KMS-11 (cell line): ENCODE results near the gene RPL19.

ENCODE experiments used
- H2AFZ ChIP-seq: fragments of 200-600 bp; sonication (generic); 2 replicates; pipeline ENCODE4 v1.6.1; 2016; ENCODE audit warnings: antibody characterized with exemption, mixed run types, low read depth
- H3K27ac ChIP-seq: fragments of 200-600 bp; sonication (generic); 2 replicates; pipeline ENCODE4 v1.6.1; 2016; ENCODE audit warnings: mild to moderate bottlenecking, mixed run types
- H3K27me3 ChIP-seq: fragments of 200-600 bp; sonication (generic); 2 replicates; pipeline ENCODE4 v1.6.1; 2017; ENCODE audit warnings: mild to moderate bottlenecking, low read depth, mixed run types, moderate library complexity; ENCODE audit not compliant: insufficient read depth
- H3K36me3 ChIP-seq: fragments of 200-600 bp; sonication (generic); 2 replicates; pipeline ENCODE4 v1.6.1; 2017; ENCODE audit warnings: mild to moderate bottlenecking, mixed run types; ENCODE audit not compliant: insufficient read depth
- H3K4me1 ChIP-seq: fragments of 200-600 bp; sonication (generic); 2 replicates; pipeline ENCODE4 v1.6.1; 2016; ENCODE audit warnings: mild to moderate bottlenecking, low read depth, mixed run types; ENCODE audit not compliant: poor library complexity, severe bottlenecking
- H3K4me2 ChIP-seq: fragments of 200-600 bp; sonication (generic); 2 replicates; pipeline ENCODE4 v1.7.0; 2016; ENCODE audit warnings: mild to moderate bottlenecking, mixed run types
- H3K4me3 ChIP-seq: fragments of 200-600 bp; sonication (generic); IDR thresholded peaks from 2 replicates; pipeline ENCODE4 v1.6.1; 2017; ENCODE audit warnings: low read depth, low read length, mixed read lengths; ENCODE audit not compliant: insufficient read depth
- H3K79me2 ChIP-seq: fragments of 200-600 bp; sonication (generic); 2 replicates; pipeline ENCODE4 v1.6.1; 2016; ENCODE audit warnings: low read depth, mixed run types; ENCODE audit not compliant: insufficient read depth
- H3K9ac ChIP-seq: fragments of 200-600 bp; sonication (generic); 2 replicates; pipeline ENCODE4 v1.6.1; 2016; ENCODE audit warnings: mild to moderate bottlenecking, mixed run types
- H4K20me1 ChIP-seq: fragments of 200-600 bp; sonication (generic); 2 replicates; pipeline ENCODE4 v1.6.1; 2016; ENCODE audit warnings: mild to moderate bottlenecking, mixed run types; ENCODE audit not compliant: insufficient read depth
- TF ChIP-seq, protein P1 (sequence below): fragments of 200-600 bp; sonication (generic); conservative IDR thresholded peaks from 2 replicates; pipeline ENCODE4 v1.6.1; 2017; ENCODE audit warnings: low read depth, mild to moderate bottlenecking, antibody characterized with exemption, low read length, moderate library complexity, mixed read lengths

RPL19 gene

DNA sequence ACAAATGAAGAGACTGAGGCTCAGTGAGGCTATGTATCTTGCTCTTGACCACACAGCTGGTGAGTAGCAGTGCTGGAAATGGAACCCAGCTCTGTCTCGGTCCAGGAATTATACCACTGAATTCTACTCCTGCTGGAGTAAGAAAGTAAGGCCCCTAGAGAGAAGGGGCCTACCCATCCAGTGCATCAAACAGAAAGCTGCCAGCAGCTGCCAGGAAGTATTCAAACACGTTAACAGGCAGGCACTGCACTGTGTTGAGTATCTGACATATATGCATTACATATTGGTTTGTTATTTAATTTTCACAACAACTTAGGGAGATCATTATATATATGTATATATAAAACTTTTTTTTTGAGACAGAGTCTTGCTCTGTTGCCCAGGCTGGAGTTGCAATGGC, 38.1 kb upstream of the RPL19 start:
- Histone ChIP-seq H3K9ac (no peak overlapping the region), H3K4me1 (peaks cover 7% of the 10 kb centered on the region), H3K4me2 (no peak overlapping the region), H4K20me1 (no peaks in the 10 kb centered on the region), H3K4me3 (no peak overlapping the region), H3K27ac (no peak overlapping the region), H3K79me2 (no peaks in the 10 kb centered on the region), H3K36me3 (no peaks in the 10 kb centered on the region), H2AFZ (no peak overlapping the region), H3K27me3 (no peaks in the 10 kb centered on the region)
- TF ChIP-seq, protein P1, sequence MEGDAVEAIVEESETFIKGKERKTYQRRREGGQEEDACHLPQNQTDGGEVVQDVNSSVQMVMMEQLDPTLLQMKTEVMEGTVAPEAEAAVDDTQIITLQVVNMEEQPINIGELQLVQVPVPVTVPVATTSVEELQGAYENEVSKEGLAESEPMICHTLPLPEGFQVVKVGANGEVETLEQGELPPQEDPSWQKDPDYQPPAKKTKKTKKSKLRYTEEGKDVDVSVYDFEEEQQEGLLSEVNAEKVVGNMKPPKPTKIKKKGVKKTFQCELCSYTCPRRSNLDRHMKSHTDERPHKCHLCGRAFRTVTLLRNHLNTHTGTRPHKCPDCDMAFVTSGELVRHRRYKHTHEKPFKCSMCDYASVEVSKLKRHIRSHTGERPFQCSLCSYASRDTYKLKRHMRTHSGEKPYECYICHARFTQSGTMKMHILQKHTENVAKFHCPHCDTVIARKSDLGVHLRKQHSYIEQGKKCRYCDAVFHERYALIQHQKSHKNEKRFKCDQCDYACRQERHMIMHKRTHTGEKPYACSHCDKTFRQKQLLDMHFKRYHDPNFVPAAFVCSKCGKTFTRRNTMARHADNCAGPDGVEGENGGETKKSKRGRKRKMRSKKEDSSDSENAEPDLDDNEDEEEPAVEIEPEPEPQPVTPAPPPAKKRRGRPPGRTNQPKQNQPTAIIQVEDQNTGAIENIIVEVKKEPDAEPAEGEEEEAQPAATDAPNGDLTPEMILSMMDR = no peak

DNA sequence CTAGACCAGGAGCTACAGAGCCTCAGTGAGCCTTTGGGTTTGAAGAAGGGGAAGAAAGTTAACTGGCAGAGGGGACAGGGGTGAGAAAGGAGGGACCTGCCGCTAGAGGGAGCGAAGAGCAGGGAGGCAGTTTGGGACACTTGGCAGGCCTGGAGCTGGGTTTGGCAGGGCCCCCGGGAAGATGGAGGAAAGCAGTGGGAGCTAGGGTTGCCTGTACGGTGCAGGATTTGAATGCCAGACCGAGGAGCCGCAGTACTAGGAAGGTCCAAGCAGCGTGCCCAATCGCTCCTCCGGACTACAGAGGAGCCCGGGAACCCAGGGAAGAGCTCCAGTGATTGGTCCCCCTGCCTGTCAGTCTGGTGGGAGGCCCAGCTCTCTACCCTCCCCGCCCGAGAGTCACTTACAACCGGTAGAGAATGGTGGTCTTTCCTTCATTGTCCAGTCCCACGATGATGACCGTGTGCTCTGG, 35.4 kb upstream of the RPL19 start:
- H3K27me3 ChIP-seq = no peaks in the 10 kb centered on the region
- peak overlapping the region; percentile 19; the same call in 1 of the 2 replicates for H3K9ac ChIP-seq
- H3K27ac ChIP-seq = no peak overlapping the region

DNA sequence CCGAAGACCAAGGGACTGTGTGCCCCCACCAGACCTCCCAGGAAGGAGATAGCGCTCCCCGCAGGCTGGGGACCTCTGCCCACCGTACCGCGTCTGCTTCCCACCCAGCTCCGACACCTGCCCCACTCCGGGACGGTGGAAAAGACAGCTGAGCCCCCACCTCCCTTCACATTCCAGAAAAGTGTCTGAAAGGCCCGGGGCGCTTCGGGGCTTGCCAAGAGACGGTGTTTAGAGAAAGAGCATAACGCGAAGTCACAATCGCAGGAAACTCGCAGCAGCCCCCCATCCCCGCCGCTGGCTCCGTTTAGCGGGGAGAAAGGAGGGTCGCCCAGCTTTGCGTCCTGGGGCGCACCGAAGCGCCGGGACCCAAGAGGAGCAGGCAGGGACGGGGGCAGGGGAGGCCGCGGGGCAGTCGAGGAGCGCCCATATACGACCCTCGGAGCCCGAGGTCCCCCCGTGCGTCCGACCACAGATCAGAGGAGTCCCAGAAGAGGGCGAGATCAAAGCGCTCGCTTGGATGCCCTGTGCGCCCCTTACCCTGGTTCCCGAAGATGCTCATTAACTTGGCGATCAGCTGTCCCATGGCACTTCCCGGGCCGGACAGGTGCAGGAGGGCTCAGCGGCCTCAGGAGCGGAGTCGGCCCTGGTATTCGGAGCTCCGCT, 34.8 kb upstream of the RPL19 start:
- peaks cover 21% of the 10 kb centered on the region for H3K4me1 ChIP-seq
- no peaks in the 10 kb centered on the region for H3K36me3 ChIP-seq
- H3K4me3 ChIP-seq = no peak overlapping the region
- no peaks in the 10 kb centered on the region for H4K20me1 ChIP-seq
- H3K27ac ChIP-seq = no peak overlapping the region
- no peaks in the 10 kb centered on the region for H3K79me2 ChIP-seq
- H3K27me3 ChIP-seq = no peaks in the 10 kb centered on the region
- TF ChIP-seq, protein P1 = no peak
- H2AFZ ChIP-seq = peak overlapping the region; percentile 89
- peak overlapping the region; percentile 71 for H3K4me2 ChIP-seq
- H3K9ac ChIP-seq = peak overlapping the region; percentile 19; the same call in 1 of the 2 replicates

More for the DNA sequence above, 35.4 kb upstream of the RPL19 start:
- Histone ChIP-seq H3K4me3 (no peak overlapping the region), H4K20me1 (no peaks in the 10 kb centered on the region), H3K4me1 (peaks cover 21% of the 10 kb centered on the region), H3K4me2 (peak overlapping the region; percentile 71), H3K79me2 (no peaks in the 10 kb centered on the region), H3K36me3 (no peaks in the 10 kb centered on the region), H2AFZ (peak overlapping the region; percentile 89)
- TF ChIP-seq, protein P1 = peak; percentile 94

DNA sequence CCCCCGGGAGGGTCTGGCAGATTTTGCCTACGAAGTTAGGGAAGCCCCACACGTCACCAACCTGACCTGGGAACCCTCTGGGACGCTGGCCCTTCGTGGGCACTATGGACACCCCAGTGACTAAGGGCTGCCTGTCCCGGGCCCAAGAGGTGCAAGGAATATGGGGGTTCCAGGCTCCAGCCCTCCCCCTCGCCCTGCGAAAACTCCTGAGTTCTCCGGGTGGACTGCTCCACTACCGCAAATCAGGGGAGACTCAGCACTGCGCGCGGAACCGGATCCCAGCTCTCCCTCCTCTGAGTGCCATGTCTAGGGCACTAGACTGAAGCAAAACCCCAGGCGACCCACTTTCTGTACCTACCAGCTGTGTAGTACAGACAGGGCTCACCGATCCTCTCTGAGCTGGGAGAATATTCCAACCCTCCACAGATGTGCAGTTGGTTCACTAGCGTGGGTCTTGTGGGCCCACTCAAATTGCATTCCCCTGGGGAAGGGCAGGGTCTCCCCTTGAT, 34.2 kb upstream of the RPL19 start, which contains the start of gene ARL5C:
Gene ARL5C (minus strand): TSS at position 321 of the 509 bp plus-strand sequence. CDS start 401 bp downstream, outside the sequence.
- H3K4me2 ChIP-seq = peak within 1 kb of the TSS; percentile 71
- no peaks in the 10 kb centered on the region for H3K79me2 ChIP-seq
- peaks cover 21% of the 10 kb centered on the region for H3K4me1 ChIP-seq
- no peaks in the 10 kb centered on the region for H3K27me3 ChIP-seq
- H3K27ac ChIP-seq = no peak within 1 kb of the TSS
- H3K36me3 ChIP-seq = no peaks in the 10 kb centered on the region
- H2AFZ ChIP-seq = peak within 1 kb of the TSS; percentile 89
- peak within 1 kb of the TSS; percentile 19; the same call in 1 of the 2 replicates for H3K9ac ChIP-seq
- no peak within 1 kb of the TSS for H3K4me3 ChIP-seq
- TF ChIP-seq, protein P1 = no peak
- H4K20me1 ChIP-seq = no peaks in the 10 kb centered on the region
